H1 (cell line): ENCODE measurements around the gene CDYL2. TPM values are rescaled to one million over a fixed set of nuclear protein-coding genes. Genes with fewer than 3 reads are reported as not detected.

ENCODE experiments used
- CTCF ChIA-PET: fragments of 300-600 bp; sonication (Branson Sonifier 250); formaldehyde crosslinking; loops from one replicate; lab custom pipeline; 2021; ENCODE audit not compliant: partially characterized antibody; lab: Charles Lee
- POLR2A ChIA-PET: fragments of 300-600 bp; sonication (Branson Sonifier 250); formaldehyde crosslinking; loops from one replicate; lab custom pipeline; 2021; ENCODE audit warnings: inconsistent platforms; ENCODE audit not compliant: partially characterized antibody; lab: Charles Lee
- DNase-seq, 2 experiments: peaks; one replicate each; pipeline versions ENCODE4 v3.0.0 to v3.0.0-alpha.2; 2010 to 2022; ENCODE audit warnings: low spot score in 2 of 2, low read depth in 1 of 2, mixed read lengths in 1 of 2
- FAIRE-seq: peaks from 2 replicates; lab custom pipeline; 2011; peaks lifted over from hg19 to GRCh38; lab: Jason Lieb, UNC
- H2AFZ ChIP-seq: 2 replicates; pipeline ENCODE4 v1.8.1; 2012; ENCODE audit warnings: low read length, inconsistent platforms
- H2AK5ac ChIP-seq: 2 replicates; pipeline ENCODE4 v1.6.1; 2013; ENCODE audit warnings: low read depth, low read length
- H2BK120ac ChIP-seq: replicated peaks from 2 replicates; pipeline ENCODE3; 2013; ENCODE audit warnings: low read depth, low read length, inconsistent platforms
- H2BK12ac ChIP-seq: 2 replicates; pipeline ENCODE4 v1.6.1; 2013; ENCODE audit warnings: low read depth, low read length
- H2BK15ac ChIP-seq: 2 replicates; pipeline ENCODE4 v1.6.1; 2013; ENCODE audit warnings: low read length
- H2BK20ac ChIP-seq: 2 replicates; pipeline ENCODE4 v1.6.1; 2013; ENCODE audit warnings: low read length
- H2BK5ac ChIP-seq: 2 replicates; pipeline ENCODE4 v1.6.1; 2013; ENCODE audit warnings: low read depth, low read length
- H3K14ac ChIP-seq: 2 replicates; pipeline ENCODE4 v1.6.1; 2013; ENCODE audit warnings: inconsistent platforms; ENCODE audit not compliant: insufficient read length
- H3K18ac ChIP-seq: 2 replicates; pipeline ENCODE4 v1.6.1; 2013; ENCODE audit warnings: low read length; ENCODE audit errors: extremely low read depth
- H3K23ac ChIP-seq: 2 replicates; pipeline ENCODE4 v1.6.1; 2013; ENCODE audit warnings: inconsistent platforms; ENCODE audit not compliant: insufficient read length
- H3K23me2 ChIP-seq: 2 replicates; pipeline ENCODE4 v1.6.1; 2013; ENCODE audit warnings: low read depth, low read length
- H3K27ac ChIP-seq: 2 replicates; pipeline ENCODE4 v1.6.1; 2011; ENCODE audit warnings: low read depth, low read length, inconsistent platforms
- H3K27me3 ChIP-seq, 4 experiments: replicated peaks in 1 of 4; 1 replicate in 1 of 4; 2 replicates in 3 of 4; pipeline versions ENCODE4 v1.6.1 to v1.8.1; 2011 to 2013; ENCODE audit warnings: low read length in 3 of 4, mild to moderate bottlenecking in 3 of 4, inconsistent platforms in 2 of 4, mixed read lengths in 2 of 4, moderate library complexity in 1 of 4; ENCODE audit not compliant: control insufficient read depth in 3 of 4, insufficient read depth in 3 of 4; ENCODE audit errors: extremely low read depth in 1 of 4
- H3K36me3 ChIP-seq, 4 experiments: 2 replicates each; pipeline versions ENCODE4 v1.6.1 to v1.8.1; 2011 to 2013; ENCODE audit warnings: mild to moderate bottlenecking in 4 of 4, low read length in 3 of 4, moderate library complexity in 2 of 4, control low read depth in 1 of 4, inconsistent platforms in 1 of 4; ENCODE audit not compliant: insufficient read depth in 4 of 4, control insufficient read depth in 2 of 4
- H3K4ac ChIP-seq: replicated peaks from 2 replicates; pipeline ENCODE3; 2013; ENCODE audit warnings: low read length, low read depth, mixed read lengths, inconsistent platforms; ENCODE audit not compliant: insufficient read length
- H3K4me1 ChIP-seq, 4 experiments: replicated peaks in 1 of 4; 1 replicate in 1 of 4; 2 replicates in 3 of 4; pipeline versions ENCODE4 v1.6.1 to v1.8.1; 2011 to 2013; ENCODE audit warnings: low read length in 3 of 4, inconsistent platforms in 2 of 4, mixed read lengths in 1 of 4; ENCODE audit not compliant: insufficient read depth in 4 of 4, control insufficient read depth in 3 of 4
- H3K4me2 ChIP-seq, 2 experiments: 2 replicates each; pipeline versions ENCODE4 v1.6.1 to v1.8.1; 2011 to 2013; ENCODE audit warnings: low read depth in 2 of 2, low read length in 2 of 2, control low read depth in 1 of 2, inconsistent platforms in 1 of 2, mild to moderate bottlenecking in 1 of 2; ENCODE audit not compliant: insufficient read depth in 1 of 2
- H3K4me3 ChIP-seq, 4 experiments: fragments of 200-600, 300-600 bp in 1 of 4; sonication (generic), shearing (Covaris generic), sonication (Bioruptor Twin) in 1 of 4; 2 replicates each; pipeline versions ENCODE4 v1.5.1 to v1.8.1; 2011 to 2016; ENCODE audit warnings: low read length in 4 of 4, low read depth in 3 of 4, control low read depth in 2 of 4, inconsistent platforms in 2 of 4, mild to moderate bottlenecking in 2 of 4, mixed read lengths in 1 of 4, moderate library complexity in 1 of 4; ENCODE audit not compliant: insufficient read depth in 2 of 4; ENCODE audit errors: extremely low read depth in 1 of 4
- H3K56ac ChIP-seq: replicated peaks from 2 replicates; pipeline ENCODE3; 2013; ENCODE audit warnings: low read depth, mild to moderate bottlenecking, mixed read lengths, low read length, inconsistent platforms; ENCODE audit not compliant: insufficient read length
- H3K79me1 ChIP-seq: 2 replicates; pipeline ENCODE4 v1.6.1; 2013; ENCODE audit warnings: low read depth, low read length, control low read depth
- H3K79me2 ChIP-seq, 2 experiments: 2 replicates each; pipeline versions ENCODE4 v1.6.1 to v1.8.1; 2012 to 2013; ENCODE audit warnings: low read length in 2 of 2, mild to moderate bottlenecking in 2 of 2, inconsistent platforms in 1 of 2; ENCODE audit not compliant: insufficient read depth in 2 of 2, control insufficient read depth in 1 of 2
- H3K9ac ChIP-seq, 4 experiments: replicated peaks in 1 of 4; 1 replicate in 1 of 4; 2 replicates in 3 of 4; pipeline versions ENCODE4 v1.6.1 to v1.8.1; 2011 to 2013; ENCODE audit warnings: low read depth in 3 of 4, low read length in 3 of 4, control low read depth in 2 of 4, mild to moderate bottlenecking in 2 of 4, moderate library complexity in 2 of 4, inconsistent platforms in 1 of 4; ENCODE audit errors: extremely low read depth in 1 of 4
- H3K9me3 ChIP-seq, 2 experiments: 2 replicates each; pipeline versions ENCODE4 v1.6.1 to v1.8.1; 2012 to 2013; ENCODE audit warnings: mild to moderate bottlenecking in 2 of 2, moderate library complexity in 2 of 2, control low read depth in 1 of 2, inconsistent platforms in 1 of 2, low read depth in 1 of 2, low read length in 1 of 2, mixed read lengths in 1 of 2; ENCODE audit not compliant: insufficient read depth in 2 of 2
- H4K20me1 ChIP-seq, 2 experiments: replicated peaks in 1 of 2; 2 replicates each; pipeline versions ENCODE3 to v1.8.1; 2011 to 2013; ENCODE audit warnings: inconsistent platforms in 2 of 2, low read length in 2 of 2, mild to moderate bottlenecking in 1 of 2; ENCODE audit not compliant: insufficient read depth in 2 of 2, control insufficient read depth in 1 of 2
- H4K5ac ChIP-seq: 2 replicates; pipeline ENCODE4 v1.6.1; 2013; ENCODE audit warnings: low read length, low read depth, mixed read lengths, inconsistent platforms; ENCODE audit not compliant: insufficient read length
- H4K8ac ChIP-seq: 2 replicates; pipeline ENCODE4 v1.8.0; 2013; ENCODE audit warnings: mild to moderate bottlenecking, moderate library complexity, low read length, inconsistent platforms; ENCODE audit not compliant: insufficient read depth; ENCODE audit errors: extremely low read depth
- H4K91ac ChIP-seq: replicated peaks from 2 replicates; pipeline ENCODE3; 2013; ENCODE audit warnings: low read length, mixed read lengths, inconsistent platforms; ENCODE audit not compliant: insufficient read length
- CHD1 ChIP-seq: IDR thresholded peaks from 2 replicates; pipeline ENCODE4 v1.6.1; 2012; ENCODE audit warnings: low read depth, low read length, improper control_type of control experiment
- CREB1 ChIP-seq: IDR thresholded peaks from 2 replicates; pipeline ENCODE4 v1.6.1; 2012; ENCODE audit warnings: inconsistent platforms
- CTCF ChIP-seq, 3 experiments: IDR thresholded peaks; 1 replicate in 2 of 3; 2 replicates in 1 of 3; pipeline versions ENCODE4 v1.5.1 to v1.6.1; 2011; ENCODE audit warnings: low read length in 3 of 3, mild to moderate bottlenecking in 3 of 3, inconsistent platforms in 2 of 3, low read depth in 1 of 3, moderate library complexity in 1 of 3; ENCODE audit not compliant: insufficient read depth in 1 of 3; ENCODE audit errors: control extremely low read depth in 1 of 3
- EP300 ChIP-seq, 2 experiments: IDR thresholded peaks; 1 replicate in 1 of 2; 2 replicates in 1 of 2; pipeline ENCODE4 v1.6.1; 2011 to 2012; ENCODE audit warnings: low read depth in 2 of 2, low read length in 2 of 2, mild to moderate bottlenecking in 2 of 2, borderline replicate concordance in 1 of 2, inconsistent platforms in 1 of 2, moderate library complexity in 1 of 2
- HDAC6 ChIP-seq: IDR thresholded peaks from one replicate; pipeline ENCODE4 v1.7.1; 2012; ENCODE audit warnings: low read depth, mild to moderate bottlenecking, inconsistent platforms, low read length, moderate library complexity
- KDM5A ChIP-seq: fragments of 200-600 bp; IDR thresholded peaks from 2 replicates; pipeline ENCODE4 v1.7.1; 2012; ENCODE audit warnings: mild to moderate bottlenecking, low read length, inconsistent platforms, mixed read lengths
- POLR2AphosphoS5 ChIP-seq: IDR thresholded peaks from 2 replicates; pipeline ENCODE4 v1.6.1; 2011; ENCODE audit warnings: low read depth, low read length
- RAD21 ChIP-seq, 2 experiments: IDR thresholded peaks in 1 of 2; conservative IDR thresholded peaks in 1 of 2; 2 replicates each; pipeline ENCODE4 v1.6.1; 2011; ENCODE audit warnings: low read depth in 2 of 2, low read length in 2 of 2, improper control_type of control experiment in 1 of 2, inconsistent platforms in 1 of 2, mild to moderate bottlenecking in 1 of 2, moderate library complexity in 1 of 2
- SAP30 ChIP-seq: fragments of 300-600 bp; sonication (generic); IDR thresholded peaks from 2 replicates; pipeline ENCODE4 v1.7.1; 2012; ENCODE audit warnings: low read length, moderate library complexity, mild to moderate bottlenecking, inconsistent platforms; ENCODE audit not compliant: insufficient read depth, insufficient replicate concordance
- TAF7 ChIP-seq: optimal IDR thresholded peaks from 2 replicates; pipeline ENCODE3; 2011; ENCODE audit warnings: low read depth, mild to moderate bottlenecking, inconsistent platforms, low read length, moderate library complexity, borderline replicate concordance
- TCF12 ChIP-seq: IDR thresholded peaks from 2 replicates; pipeline ENCODE4 v1.6.1; 2011; ENCODE audit warnings: low read depth, mild to moderate bottlenecking, low read length
- WGBS, 2 experiments: shearing (Covaris generic) in 1 of 2; methylation state at CpG; one replicate each; pipeline versions ENCODE4 v1.1.6 to v1.1.7; 2013 to 2015; ENCODE audit warnings: low lambda C conversion rate in 2 of 2, mixed read lengths in 2 of 2, inconsistent platforms in 1 of 2, low coverage in 1 of 2, missing lambda C conversion rate in 1 of 2; ENCODE audit not compliant: insufficient replicate concordance in 2 of 2, insufficient coverage in 1 of 2, insufficient read length in 1 of 2; ENCODE audit errors: extremely low coverage in 1 of 2, missing lambda C conversion rate in 1 of 2; 5-methylcytosine and 5-hydroxymethylcytosine counted together
- polyA plus RNA-seq, 7 experiments: library from polyadenylated mRNA; depleted of rRNA in 3 of 7; stranded (reverse) in 5 of 7; unstranded in 2 of 7; fragments of >200 nt in 5 of 7; fragments of 200-250 nt in 2 of 7; gene quantifications; 1 replicate in 5 of 7; 2 replicates in 1 of 7; 4 replicates in 1 of 7; pipeline versions ENCODE4 v1.2.1 to v1.2.3, GENCODE V29; 2011 to 2013; ENCODE audit warnings: missing spikeins in 2 of 7, mixed read lengths in 2 of 7
- total RNA-seq: library from RNA; stranded (reverse); fragmentation: NEBNext Ultra II Directional; extraction: Animal tissue kit (Norgen Biotek cat#: 25700); gene quantifications from 2 replicates; pipeline ENCODE4 v1.2.1, GENCODE V29; 2021

CDYL2 gene
- total and polyA plus RNA-seq, 2 of the 8 experiments (the other 6 are each of a cell fraction or from before 2014, with no cell fraction given), result 0.33 to 5.3 TPM

GRCh38 chr16:80806927-80807340, 2.5 kb upstream of the CDYL2 start:
- WGBS, 2 experiments, result 88% methylated on average over 5 of the region's 5 CpGs; no CpG with 5 or more reads in 1 of the 2 experiments
- Histone ChIP-seq H2BK20ac (no peak overlapping the region), H3K79me2 (no peaks in the 10 kb centered on the region), H3K23me2 (no peaks in the 10 kb centered on the region; the same call in 1 of the 2 replicates), H2AFZ (no peak overlapping the region), H3K18ac (no peak overlapping the region), H3K56ac (no peak overlapping the region), H3K14ac (no peak overlapping the region), H2BK120ac (no peak overlapping the region), H4K20me1 (no peaks in the 10 kb centered on the region), H4K8ac (no peak overlapping the region), H3K27ac (no peak overlapping the region), H3K79me1 (no peaks in the 10 kb centered on the region), H3K4ac (no peak overlapping the region), H2AK5ac (no peak overlapping the region), H3K4me3 (no peak overlapping the region), H3K9ac (no peak overlapping the region), H4K91ac (no peak overlapping the region), H2BK5ac (no peak overlapping the region), H2BK15ac (no peak overlapping the region), H3K9me3 (peaks cover 3 to 5% of the 10 kb centered on the region in 2 experiments; a peak in 1 of 4 replicates), H3K4me1 (no peaks in the 10 kb centered on the region; a peak in 1 of 7 replicates), H3K27me3 (peaks cover 3 to 27% (median 16%) of the 10 kb centered on the region in 4 experiments), H3K36me3 (no peaks in the 10 kb centered on the region), H4K5ac (no peak overlapping the region), H3K23ac (no peak overlapping the region), H3K4me2 (no peak overlapping the region), H2BK12ac (no peak overlapping the region)
- CTCF ChIA-PET, result interaction anchor here (0.7 to 0.9 kb wide), 3 partner anchors 9 to 141 kb away, joined by 3 read pairs; no protein-coding TSS in a partner anchor
- DNase-seq (no peak), FAIRE-seq (no peak)
- POLR2A ChIA-PET, result no interaction called here
- TF ChIP-seq EP300 (IDR thresholded peaks at IDR 0.05; ENCODE audit: borderline replicate concordance in 1 of 2, low read depth in 2 of 2, low read length in 2 of 2) (no peak), HDAC6 (no peak), RAD21 (IDR thresholded peaks at IDR 0.05 in 1 of 2, conservative IDR thresholded peaks at IDR 0.05 in 1 of 2; ENCODE audit: low read depth in 2 of 2, low read length in 2 of 2) (no peak), KDM5A (no peak), TCF12 (no peak), CHD1 (no peak), SAP30 (no peak), CTCF (IDR thresholded peaks at IDR 0.05; ENCODE audit: control extremely low read depth in 1 of 3, insufficient read depth in 1 of 3, low read depth in 1 of 3, low read length in 3 of 3) (no peak), TAF7 (no peak), POLR2AphosphoS5 (no peak), CREB1 (no peak)
